Mucosa of gallbladder (tissue), 1 donor: ENCODE data around the gene VIPR1. TPM values are rescaled to one million over a fixed set of nuclear protein-coding genes. Genes with fewer than 3 reads are reported as not detected.

Experiments
- DNase-seq: peaks from one replicate; pipeline ENCODE4 v3.0.0-alpha.2; 2020; ENCODE audit warnings: low spot score
- total RNA-seq: library from RNA; stranded (reverse); gene quantifications from one replicate; pipeline ENCODE4 v1.2.1, GENCODE V29; 2021
- donor health status: DM: no; HTN: no; CAD: no.

VIPR1 gene
- 91.7 TPM for total RNA-seq

GRCh38 chr3:42502429-42503250 is at the start of gene VIPR1:
Gene VIPR1 (plus strand): TSS chr3:42502643. CDS start chr3:42502736, 93 bp downstream.
- peak; percentile 91 for DNase-seq

- DNase-seq: no peak
Observed at GRCh38 chr3:42456211-42456610, 46.2 kb upstream of the VIPR1 start.

GRCh38 chr3:42459151-42459550 is 43.3 kb upstream of the VIPR1 start:
- no peak for DNase-seq

GRCh38 chr3:42461762-42462161 is 40.7 kb upstream of the VIPR1 start:
- no peak for DNase-seq

GRCh38 chr3:42463093-42463492 is 39.4 kb upstream of the VIPR1 start:
- no peak for DNase-seq

GRCh38 chr3:42468111-42468510 is 34.3 kb upstream of the VIPR1 start:
- no peak for DNase-seq

- no peak for DNase-seq
Observed at GRCh38 chr3:42472555-42472954, 29.9 kb upstream of the VIPR1 start.

- peak; percentile 84 for DNase-seq
Observed at GRCh38 chr3:42473083-42473932, 29.1 kb upstream of the VIPR1 start.

- DNase-seq: peak; percentile 88
Observed at GRCh38 chr3:42476225-42477125, 26.0 kb upstream of the VIPR1 start.

- DNase-seq: no peak
Observed at GRCh38 chr3:42477696-42478095, 24.7 kb upstream of the VIPR1 start.

- no peak for DNase-seq
Observed at GRCh38 chr3:42478830-42479229, 23.6 kb upstream of the VIPR1 start.

GRCh38 chr3:42486814-42487565 is 15.5 kb upstream of the VIPR1 start:
- DNase-seq: peak; percentile 6

GRCh38 chr3:42488687-42489086 is 13.8 kb upstream of the VIPR1 start:
- DNase-seq: peak; percentile 5

GRCh38 chr3:42489116-42489936 is 13.1 kb upstream of the VIPR1 start:
- peak; percentile 9 for DNase-seq

GRCh38 chr3:42489937-42490227 is 12.6 kb upstream of the VIPR1 start:
- DNase-seq: no peak

GRCh38 chr3:42490243-42490642 is 12.2 kb upstream of the VIPR1 start:
- peak; percentile 82 for DNase-seq

- peak; percentile 10 for DNase-seq
Observed at GRCh38 chr3:42491881-42492507, 10.4 kb upstream of the VIPR1 start.

- DNase-seq: peak; percentile 9
Observed at GRCh38 chr3:42492508-42493080, 9.8 kb upstream of the VIPR1 start.

GRCh38 chr3:42493126-42493797 is 9.2 kb upstream of the VIPR1 start:
- peak; percentile 6 for DNase-seq
